ENCODE results near the gene CDC16.

CDC16 gene

DNA sequence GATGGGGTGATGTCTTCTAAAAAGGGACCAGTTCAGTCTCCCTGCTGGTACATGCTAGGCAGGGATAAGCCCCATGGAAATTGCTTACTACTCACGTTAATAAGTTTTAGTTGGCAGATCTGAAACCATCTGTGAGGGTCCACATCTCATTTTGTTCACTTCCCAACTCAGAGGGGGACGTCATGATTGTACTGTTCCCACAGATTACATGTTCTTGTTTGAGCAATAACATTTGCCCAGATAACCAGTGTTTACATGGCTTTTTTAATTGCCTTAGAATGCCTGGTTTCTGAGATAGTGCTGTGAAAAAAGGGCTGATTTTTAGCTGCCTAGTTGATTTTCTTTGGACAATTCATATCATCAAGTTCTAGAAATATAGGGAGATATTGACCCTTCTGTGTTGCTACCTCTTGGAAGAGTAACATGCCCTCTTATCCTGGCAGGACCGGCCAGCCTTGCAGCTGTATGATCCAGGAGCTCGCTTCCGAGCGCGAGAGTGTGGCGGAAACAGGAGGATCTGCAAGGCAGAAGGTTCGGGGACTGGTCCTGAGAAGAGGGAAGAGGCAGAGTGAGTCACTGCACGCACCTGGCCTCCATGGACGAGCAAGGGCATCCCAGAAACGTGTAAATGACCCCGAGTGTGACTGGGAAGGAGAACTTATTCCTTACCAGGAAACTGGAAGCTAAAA, 69.8 kb downstream of the CDC16 start:
- TF ChIP-seq, protein P1, sequence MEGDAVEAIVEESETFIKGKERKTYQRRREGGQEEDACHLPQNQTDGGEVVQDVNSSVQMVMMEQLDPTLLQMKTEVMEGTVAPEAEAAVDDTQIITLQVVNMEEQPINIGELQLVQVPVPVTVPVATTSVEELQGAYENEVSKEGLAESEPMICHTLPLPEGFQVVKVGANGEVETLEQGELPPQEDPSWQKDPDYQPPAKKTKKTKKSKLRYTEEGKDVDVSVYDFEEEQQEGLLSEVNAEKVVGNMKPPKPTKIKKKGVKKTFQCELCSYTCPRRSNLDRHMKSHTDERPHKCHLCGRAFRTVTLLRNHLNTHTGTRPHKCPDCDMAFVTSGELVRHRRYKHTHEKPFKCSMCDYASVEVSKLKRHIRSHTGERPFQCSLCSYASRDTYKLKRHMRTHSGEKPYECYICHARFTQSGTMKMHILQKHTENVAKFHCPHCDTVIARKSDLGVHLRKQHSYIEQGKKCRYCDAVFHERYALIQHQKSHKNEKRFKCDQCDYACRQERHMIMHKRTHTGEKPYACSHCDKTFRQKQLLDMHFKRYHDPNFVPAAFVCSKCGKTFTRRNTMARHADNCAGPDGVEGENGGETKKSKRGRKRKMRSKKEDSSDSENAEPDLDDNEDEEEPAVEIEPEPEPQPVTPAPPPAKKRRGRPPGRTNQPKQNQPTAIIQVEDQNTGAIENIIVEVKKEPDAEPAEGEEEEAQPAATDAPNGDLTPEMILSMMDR (conservative IDR thresholded peaks at IDR 0.05; ENCODE audit: low read depth, low read length) = no peak
- H3K9ac ChIP-seq = no peak overlapping the region
- peaks cover 18% of the 10 kb centered on the region for H3K4me1 ChIP-seq (ENCODE audit: low read depth, poor library complexity, severe bottlenecking)
- H4K20me1 ChIP-seq (ENCODE audit: insufficient read depth) = no peaks in the 10 kb centered on the region
- H3K27me3 ChIP-seq (ENCODE audit: insufficient read depth, low read depth) = no peaks in the 10 kb centered on the region
- H3K79me2 ChIP-seq (ENCODE audit: insufficient read depth, low read depth) = no peaks in the 10 kb centered on the region
- H3K4me3 ChIP-seq (IDR thresholded peaks at IDR 0.05; ENCODE audit: insufficient read depth, low read depth, low read length) = no peak overlapping the region
- no peak overlapping the region for H2AFZ ChIP-seq (ENCODE audit: low read depth)
- H3K27ac ChIP-seq = no peak overlapping the region
- no peak overlapping the region for H3K4me2 ChIP-seq
- H3K36me3 ChIP-seq (ENCODE audit: insufficient read depth) = no peaks in the 10 kb centered on the region

- Histone ChIP-seq H3K79me2 (ENCODE audit: insufficient read depth, low read depth) (peaks cover 8% of the 10 kb centered on the region; the same call in 1 of the 2 replicates), H3K4me1 (ENCODE audit: low read depth, poor library complexity, severe bottlenecking) (peaks cover 56% of the 10 kb centered on the region), H3K9ac (no peak overlapping the region), H3K27ac (peak overlapping the region; percentile 25; the same call in 1 of the 2 replicates), H3K4me2 (peak overlapping the region; percentile 58), H3K27me3 (ENCODE audit: insufficient read depth, low read depth) (no peaks in the 10 kb centered on the region), H4K20me1 (ENCODE audit: insufficient read depth) (no peaks in the 10 kb centered on the region), H2AFZ (ENCODE audit: low read depth) (no peak overlapping the region), H3K36me3 (ENCODE audit: insufficient read depth) (no peaks in the 10 kb centered on the region), H3K4me3 (IDR thresholded peaks at IDR 0.05; ENCODE audit: insufficient read depth, low read depth, low read length) (no peak overlapping the region)
- TF ChIP-seq, protein P1 (conservative IDR thresholded peaks at IDR 0.05; ENCODE audit: low read depth, low read length) = no peak
These were observed 74.4 kb downstream of the CDC16 start for GRCh38 chr13:114309086-114309485.

GRCh38 chr13:114309806-114310410, 75.2 kb downstream of the CDC16 start:
- Histone ChIP-seq H3K27me3 (ENCODE audit: insufficient read depth, low read depth) (no peaks in the 10 kb centered on the region), H3K4me2 (peak overlapping the region; percentile 58), H3K36me3 (ENCODE audit: insufficient read depth) (no peaks in the 10 kb centered on the region), H3K27ac (peak overlapping the region; percentile 25; the same call in 1 of the 2 replicates), H4K20me1 (ENCODE audit: insufficient read depth) (no peaks in the 10 kb centered on the region), H3K4me3 (IDR thresholded peaks at IDR 0.05; ENCODE audit: insufficient read depth, low read depth, low read length) (no peak overlapping the region), H3K79me2 (ENCODE audit: insufficient read depth, low read depth) (peaks cover 10% of the 10 kb centered on the region; the same call in 1 of the 2 replicates), H3K4me1 (ENCODE audit: low read depth, poor library complexity, severe bottlenecking) (peaks cover 52% of the 10 kb centered on the region), H2AFZ (ENCODE audit: low read depth) (peak overlapping the region; percentile 28; the same call in 1 of the 2 replicates), H3K9ac (no peak overlapping the region; the same call in 1 of the 2 replicates)
- TF ChIP-seq, protein P1 (conservative IDR thresholded peaks at IDR 0.05; ENCODE audit: low read depth, low read length) = no peak

DNA sequence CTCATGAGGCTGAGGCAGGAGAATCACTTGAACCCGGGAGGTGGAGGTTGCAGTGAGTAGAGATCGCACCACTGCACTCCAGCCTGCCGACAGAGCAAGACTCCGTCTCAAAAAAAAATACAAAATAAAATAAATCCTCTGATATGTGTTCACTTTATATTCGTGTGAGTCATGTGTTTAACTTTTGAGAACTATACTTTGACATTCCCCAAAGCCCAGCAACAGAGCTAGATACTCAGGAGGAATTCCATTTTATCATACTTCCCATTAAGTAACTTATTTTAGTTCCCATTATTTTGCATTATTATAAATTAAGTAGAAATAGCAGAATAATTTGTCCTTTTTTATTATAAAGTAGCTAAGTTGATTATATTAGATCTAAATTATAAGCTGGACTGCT, 76.3 kb downstream of the CDC16 start:
- no peak overlapping the region for H3K4me3 ChIP-seq (IDR thresholded peaks at IDR 0.05; ENCODE audit: insufficient read depth, low read depth, low read length)
- peaks cover 20% of the 10 kb centered on the region for H3K79me2 ChIP-seq (ENCODE audit: insufficient read depth, low read depth)
- H3K36me3 ChIP-seq (ENCODE audit: insufficient read depth) = no peaks in the 10 kb centered on the region
- H3K9ac ChIP-seq = no peak overlapping the region
- H3K4me2 ChIP-seq = no peak overlapping the region
- peaks cover 62% of the 10 kb centered on the region for H3K4me1 ChIP-seq (ENCODE audit: low read depth, poor library complexity, severe bottlenecking)
- H4K20me1 ChIP-seq (ENCODE audit: insufficient read depth) = no peaks in the 10 kb centered on the region
- no peak overlapping the region for H2AFZ ChIP-seq (ENCODE audit: low read depth)
- no peak overlapping the region for H3K27ac ChIP-seq
- TF ChIP-seq, protein P1 (conservative IDR thresholded peaks at IDR 0.05; ENCODE audit: low read depth, low read length) = no peak
- no peaks in the 10 kb centered on the region for H3K27me3 ChIP-seq (ENCODE audit: insufficient read depth, low read depth)
